SW 1271 (cell line): ENCODE data around the gene CSMD2.

Experiments
- DNase-seq, 2 experiments: peaks; one replicate each; lab custom pipeline; 2025; lab: John Stamatoyannopoulos, UW

CSMD2 gene

DNA sequence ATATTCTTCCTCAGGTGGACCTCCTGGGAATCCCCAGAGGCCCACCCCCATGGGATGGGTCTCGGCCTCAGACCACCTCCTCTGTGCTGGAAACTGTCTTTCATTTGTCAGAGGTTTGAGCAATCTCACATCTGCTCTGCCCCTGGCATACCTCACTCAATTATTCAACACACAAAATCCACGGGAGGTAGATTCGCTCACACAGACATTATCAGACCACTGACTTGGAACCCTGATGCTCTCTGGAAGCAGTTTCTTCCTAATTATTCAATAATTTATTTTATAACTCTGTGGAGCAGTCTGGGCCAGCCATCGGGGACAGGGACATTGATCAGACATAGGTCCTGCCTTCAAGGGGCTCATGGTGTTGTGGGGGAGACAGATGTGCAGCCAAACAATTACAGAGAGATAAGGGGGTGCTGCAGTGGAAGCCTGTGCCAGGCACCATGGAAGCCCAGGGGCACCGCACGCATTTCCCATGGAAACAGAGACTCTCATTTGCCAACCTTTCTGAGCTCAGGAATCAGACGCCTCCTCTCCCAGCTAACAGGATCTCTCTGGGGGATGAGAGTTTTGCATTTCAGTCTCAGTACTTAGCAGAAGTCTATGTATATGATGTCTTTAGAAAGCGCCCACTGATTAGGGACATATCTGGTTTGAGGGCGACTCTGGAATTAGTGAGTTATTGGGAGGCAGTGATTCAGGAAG is 204.7 kb downstream of the CSMD2 start:
- no peak for DNase-seq

DNA sequence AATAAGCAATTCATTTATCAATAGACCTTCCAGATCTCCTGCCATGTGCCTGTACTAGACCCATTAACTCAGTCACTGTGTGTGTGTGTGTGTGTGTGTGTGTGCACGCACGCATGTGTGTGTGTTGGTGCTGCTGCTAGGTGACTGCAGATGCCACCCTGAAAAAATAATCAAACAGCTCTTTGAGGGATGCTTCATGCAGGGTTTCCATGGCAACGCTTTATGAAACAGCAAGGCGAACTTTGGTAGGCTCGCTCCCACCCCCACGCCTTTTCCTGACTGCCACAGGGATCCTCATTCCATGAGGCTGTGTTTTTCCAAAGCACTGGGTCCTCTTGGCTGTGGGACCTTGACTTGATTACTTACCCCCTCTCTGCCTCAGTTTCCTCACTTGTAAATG is 207.2 kb downstream of the CSMD2 start:
- no peak for DNase-seq

DNA sequence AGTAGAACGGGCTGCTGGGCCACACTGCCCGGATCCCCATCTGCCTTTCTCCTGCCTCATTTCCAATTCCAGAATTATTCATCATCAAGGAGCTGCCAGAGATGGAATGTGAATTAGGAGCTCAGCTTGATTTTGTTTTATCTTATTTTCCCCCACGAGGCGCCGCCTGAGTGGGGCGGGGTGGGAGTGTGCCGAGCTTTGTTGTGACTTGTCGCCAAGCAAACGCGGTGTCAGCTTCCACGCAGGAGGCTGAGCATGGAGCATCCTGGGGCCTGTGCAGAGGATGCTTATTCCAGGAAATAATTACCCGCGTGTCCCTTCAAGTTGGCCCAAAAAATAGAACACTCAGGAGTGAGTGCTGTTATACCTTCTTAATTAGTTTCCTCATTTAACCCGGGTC is 209.9 kb downstream of the CSMD2 start:
- DNase-seq: no peak

DNA sequence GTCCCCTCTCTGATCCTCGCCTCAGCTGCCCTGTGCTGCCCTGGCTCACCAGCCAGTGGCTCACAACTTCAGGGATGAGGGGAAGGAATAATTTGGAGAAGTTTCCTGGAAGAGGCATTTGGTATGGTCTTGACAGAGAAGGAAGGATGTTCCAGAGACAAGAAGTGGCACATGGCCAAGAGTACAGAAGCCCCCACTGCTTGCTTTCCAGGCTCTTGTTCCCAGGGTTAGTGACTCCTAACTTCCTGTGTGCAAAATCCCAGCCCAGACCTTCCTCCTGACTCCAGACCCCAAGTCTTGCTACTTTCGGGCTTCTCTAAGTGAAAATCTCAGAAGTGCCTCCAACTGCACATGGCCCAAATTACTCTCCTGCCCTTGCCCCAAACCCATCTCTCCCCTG is 215.5 kb downstream of the CSMD2 start:
- DNase-seq: no peak

DNA sequence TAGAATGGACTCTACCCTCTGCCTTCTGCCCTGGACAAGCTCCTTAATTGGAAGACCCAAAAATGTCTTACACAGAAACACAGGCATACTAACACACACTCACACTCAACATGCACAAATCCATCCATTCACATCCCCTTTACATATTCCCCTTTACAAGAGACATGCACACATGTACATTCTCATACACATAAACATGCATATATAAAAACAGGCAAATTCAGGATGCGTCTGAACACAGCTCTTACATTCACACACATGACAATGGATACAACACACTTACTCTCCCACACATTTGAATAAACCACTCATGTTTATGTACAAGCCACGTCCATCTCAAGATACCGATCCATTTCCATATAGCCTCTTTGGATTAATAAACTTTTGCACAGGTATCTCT is 216.7 kb downstream of the CSMD2 start:
- DNase-seq: no peak

DNA sequence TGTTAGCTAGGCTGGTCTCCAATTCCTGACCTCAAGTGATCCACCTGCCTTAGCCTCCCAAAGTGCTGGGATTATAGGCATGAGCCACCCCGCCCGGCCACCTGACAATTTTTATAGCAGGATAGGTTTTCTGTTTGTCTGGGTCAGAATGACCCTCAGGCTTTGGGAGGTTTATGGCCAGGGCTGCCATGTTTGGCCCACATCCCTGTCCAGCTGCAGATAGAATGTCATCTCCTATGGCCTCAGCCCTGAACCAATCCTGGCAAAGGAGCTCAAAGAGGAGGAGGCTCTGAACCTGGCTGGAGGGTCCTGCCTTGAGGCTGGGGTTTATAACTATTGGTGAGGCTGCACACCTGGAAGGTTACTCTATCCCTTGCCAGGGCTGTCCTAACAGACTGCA is 218.2 kb downstream of the CSMD2 start:
- DNase-seq: no peak

DNA sequence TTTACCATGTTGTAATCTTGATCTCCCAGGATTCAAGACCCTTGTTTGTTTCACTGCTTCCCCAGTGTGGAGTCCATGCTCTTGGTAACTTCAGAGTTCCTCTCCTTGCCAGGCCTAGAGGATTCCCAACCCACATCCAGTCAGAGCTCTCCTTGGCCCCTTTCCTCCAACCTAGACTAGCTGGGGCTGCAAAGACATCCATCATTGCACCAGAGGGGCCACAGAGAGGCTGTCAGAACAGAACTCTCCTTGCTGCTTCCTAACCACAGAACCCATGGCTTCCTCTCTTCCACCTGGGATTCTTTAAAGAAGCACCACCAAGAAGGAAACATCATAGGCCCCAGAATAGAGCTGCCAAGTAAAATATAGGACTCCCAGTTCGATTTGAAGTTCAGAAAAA is 220.2 kb downstream of the CSMD2 start:
- DNase-seq: no peak

DNA sequence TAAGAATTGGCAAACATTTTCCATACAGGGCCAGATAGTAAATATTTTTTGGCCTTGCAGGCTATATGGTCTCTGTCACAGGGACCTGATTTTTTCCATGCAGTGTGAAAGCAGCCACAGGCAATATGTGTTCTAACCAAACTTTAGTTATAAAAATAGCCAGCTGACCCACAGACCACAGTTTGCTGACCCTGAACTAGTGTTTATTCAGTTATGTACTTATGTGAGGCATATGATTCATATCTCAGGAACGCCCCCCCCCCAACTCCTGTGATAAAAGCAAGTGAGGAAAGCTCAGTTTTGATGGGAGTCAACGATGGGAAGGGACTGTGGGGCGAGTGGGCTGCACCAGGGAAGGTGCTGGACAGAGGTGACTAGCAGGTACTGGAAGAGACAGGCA is 221.1 kb downstream of the CSMD2 start:
- no peak for DNase-seq

DNA sequence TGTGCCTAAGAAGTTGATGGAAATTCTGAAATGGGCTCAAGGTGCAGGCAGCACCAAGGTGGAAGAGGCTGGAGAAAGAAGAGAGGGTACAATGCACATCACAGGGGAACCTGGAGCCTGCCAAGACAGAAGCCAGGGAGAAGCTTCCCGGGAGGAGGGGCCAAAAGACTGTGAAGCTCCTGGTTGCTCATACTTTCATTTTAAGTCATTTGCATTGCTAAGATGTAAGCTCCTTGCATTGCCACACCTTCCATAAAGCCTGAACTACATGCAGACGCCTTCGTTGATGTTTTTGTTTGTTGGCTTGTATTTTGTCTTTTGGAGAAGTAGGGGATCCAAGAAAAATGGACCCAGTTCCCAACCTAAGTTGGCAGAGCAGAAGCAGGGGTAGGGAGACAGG is 232.2 kb downstream of the CSMD2 start:
- no peak for DNase-seq

DNA sequence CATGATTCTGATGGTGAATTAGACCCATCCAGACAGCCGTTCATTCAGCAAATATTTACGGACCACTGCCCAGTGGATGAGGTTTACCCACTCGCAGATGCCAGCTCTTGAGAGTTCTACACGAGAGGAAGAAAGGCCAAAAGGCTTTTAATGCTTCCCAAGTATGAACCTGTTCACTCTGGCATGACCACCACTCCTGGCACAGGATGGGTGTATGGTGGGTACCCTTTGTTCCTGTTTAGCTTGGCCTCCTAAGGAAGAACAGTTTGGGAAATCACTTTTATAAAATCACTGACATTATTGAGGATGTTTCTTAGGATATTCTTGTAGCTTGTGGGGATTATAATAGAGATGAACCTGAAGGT is 233.9 kb downstream of the CSMD2 start:
- DNase-seq: no peak

DNA sequence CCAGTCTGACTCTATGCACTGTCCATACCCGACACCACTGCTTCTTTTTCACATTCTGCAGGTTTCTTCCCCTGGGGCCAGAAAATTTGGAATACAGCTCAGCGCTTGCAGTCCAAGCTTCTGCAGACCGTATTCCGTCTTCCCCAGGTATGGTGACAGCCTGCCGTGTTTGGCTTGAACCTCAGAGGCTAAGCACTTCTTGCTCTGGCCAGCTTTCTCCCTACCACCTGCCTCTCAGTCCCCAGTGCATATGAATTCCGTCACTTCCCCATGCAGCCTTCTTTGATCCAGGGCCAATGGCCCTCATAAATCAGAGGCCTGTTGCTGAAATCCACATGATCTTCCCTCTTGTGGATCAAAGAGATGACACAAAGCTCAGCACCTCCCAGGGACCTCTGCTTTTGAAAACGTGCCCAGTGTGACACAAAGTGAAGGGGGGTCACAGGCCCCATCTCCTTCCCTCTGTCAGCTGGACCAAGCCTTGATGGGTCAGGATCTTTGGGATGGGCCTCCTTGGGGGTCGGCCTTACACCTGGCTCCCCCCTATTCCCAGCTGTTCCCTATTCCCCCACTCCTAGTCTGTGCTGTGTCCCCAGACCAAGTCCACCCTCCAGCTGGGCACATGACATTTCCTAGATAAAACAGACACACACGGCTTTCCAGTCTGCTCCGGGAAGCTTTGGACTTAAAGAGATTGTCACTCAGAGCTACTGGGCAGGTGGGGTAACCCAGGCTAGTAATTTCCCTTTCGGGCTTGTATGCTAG is 234.5 kb downstream of the CSMD2 start:
- DNase-seq: no peak

DNA sequence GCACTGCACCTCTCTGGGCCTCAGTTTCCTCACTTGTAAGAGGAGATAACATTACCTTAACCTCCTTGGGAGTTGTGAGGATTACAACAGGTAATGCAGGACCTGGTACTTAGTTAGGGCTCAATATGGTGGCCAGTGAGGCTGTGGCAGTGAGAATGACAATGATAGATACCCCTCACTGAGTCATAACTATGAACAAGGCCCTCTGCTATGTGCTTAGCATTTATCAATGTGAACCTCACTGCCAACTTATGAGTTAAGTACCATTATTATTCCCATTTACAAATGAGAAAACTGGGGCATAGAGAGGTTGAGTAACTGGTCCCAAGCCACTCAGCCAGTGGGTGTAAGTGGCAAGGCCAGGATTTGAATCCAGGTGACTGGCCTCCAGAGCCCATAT is 236.8 kb downstream of the CSMD2 start:
- no peak for DNase-seq

DNA sequence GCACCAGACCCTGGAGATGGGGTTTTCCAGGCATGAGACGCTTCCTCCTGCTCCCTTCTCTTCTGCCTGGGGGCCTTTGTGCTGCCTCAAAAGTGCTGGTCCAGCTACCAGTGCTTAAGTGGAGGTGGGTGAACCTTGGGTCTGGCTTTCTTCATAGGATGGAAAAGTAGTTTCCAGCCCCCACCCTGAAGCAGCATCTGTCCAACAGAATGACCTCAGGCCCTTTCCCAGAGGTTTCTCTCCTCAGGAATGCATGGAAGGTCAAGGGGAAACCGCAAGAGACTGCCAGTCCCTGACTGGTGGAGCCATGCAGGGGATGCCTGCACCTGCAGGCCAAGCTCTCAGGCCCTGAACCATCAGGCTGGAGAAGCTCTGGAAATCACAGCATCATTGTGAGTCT is 237.3 kb downstream of the CSMD2 start:
- no peak for DNase-seq

DNA sequence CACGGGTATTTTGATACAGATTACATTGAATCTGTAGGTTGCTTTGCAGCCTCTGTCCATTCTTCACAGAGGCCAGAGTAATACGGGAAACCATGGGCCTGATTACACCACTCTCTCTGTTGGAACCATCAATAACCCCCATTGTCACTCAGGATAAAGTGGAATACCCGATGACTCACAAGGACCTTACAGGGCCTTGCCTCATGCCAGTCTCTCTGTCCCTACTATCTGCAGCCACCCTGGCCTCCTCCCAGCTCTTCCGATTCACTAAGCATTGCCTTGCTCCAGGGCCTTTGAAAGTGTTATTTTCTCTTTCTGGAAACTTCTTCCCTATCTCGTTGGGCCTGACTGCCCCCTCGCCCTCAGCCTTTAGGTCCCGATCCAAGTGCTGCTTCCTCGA is 239.4 kb downstream of the CSMD2 start:
- DNase-seq: no peak

DNA sequence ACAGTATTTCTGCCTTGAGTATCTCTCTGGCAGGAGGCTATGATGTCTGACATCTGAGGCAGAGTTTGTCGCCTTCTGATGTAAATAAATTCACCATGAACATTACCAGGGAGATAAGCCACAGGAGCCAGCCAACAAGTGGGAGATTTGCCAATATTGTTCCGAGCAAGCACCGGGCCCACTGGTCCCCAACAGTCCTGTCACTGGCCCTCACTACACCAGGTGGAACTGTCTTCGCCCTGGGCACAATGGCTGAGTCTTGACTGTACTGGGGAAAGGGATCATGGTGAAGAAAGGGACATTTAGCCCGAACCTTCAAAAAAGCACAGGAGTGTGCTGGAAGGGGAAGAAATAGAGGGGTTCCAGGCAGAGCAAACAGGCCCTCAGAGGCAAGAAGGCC is 243.7 kb downstream of the CSMD2 start:
- no peak for DNase-seq

DNA sequence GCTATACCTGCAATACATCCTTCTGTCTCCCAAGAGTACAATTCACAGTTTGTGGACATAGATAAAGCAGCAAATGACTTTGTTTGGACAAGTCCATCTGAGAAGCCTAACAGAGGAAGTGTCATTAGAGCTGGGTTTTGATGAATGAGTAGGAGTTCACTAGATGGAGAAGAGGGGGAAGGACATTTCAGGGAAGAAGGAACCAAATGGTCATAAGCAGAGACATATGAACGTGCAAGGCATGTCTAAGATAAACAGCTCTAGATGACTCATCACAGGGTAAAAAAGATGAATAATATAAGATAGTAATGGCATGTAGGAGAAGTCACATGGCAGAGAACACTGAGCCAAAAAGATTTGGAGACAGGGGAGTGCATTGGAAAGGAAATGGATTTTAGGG is 246.7 kb downstream of the CSMD2 start:
- no peak for DNase-seq

DNA sequence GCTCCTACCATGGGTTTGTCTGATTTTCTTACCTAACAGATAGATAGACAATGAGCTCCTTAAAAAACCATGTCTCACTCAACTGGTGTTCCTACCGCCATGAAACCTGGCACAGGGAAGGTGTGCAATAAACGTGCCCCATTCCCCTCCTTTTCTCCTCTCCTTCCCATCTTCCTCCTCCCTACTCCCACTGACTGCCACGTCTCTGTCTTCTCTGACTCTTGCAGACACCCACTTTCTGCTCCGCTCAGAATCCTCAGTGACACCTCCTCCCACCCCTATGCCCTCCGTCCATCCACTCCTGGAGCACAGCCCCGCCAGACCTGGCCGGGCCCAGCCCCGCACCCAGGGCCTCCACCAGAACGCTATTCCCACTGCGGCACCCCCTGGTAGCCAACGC is 248.2 kb downstream of the CSMD2 start:
- no peak for DNase-seq

DNA sequence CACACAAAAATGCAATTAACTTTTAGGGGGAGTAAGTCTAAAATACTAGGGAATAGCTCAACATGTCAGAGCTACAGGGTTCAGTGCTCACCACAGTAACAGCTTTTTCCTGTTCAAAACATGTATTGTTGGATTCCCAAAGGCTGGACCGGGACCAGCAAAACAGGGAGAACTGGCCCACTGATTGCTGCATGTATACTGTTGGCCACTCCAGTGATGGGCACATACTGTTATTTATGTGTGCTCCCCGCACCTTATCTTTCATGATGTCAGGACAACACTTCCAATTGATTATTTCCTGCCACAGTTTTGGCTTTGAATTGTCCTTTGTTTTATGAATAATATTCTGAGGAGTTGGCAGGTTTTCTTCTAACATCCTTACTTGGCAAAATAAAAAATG is 250.5 kb downstream of the CSMD2 start:
- no peak for DNase-seq

DNA sequence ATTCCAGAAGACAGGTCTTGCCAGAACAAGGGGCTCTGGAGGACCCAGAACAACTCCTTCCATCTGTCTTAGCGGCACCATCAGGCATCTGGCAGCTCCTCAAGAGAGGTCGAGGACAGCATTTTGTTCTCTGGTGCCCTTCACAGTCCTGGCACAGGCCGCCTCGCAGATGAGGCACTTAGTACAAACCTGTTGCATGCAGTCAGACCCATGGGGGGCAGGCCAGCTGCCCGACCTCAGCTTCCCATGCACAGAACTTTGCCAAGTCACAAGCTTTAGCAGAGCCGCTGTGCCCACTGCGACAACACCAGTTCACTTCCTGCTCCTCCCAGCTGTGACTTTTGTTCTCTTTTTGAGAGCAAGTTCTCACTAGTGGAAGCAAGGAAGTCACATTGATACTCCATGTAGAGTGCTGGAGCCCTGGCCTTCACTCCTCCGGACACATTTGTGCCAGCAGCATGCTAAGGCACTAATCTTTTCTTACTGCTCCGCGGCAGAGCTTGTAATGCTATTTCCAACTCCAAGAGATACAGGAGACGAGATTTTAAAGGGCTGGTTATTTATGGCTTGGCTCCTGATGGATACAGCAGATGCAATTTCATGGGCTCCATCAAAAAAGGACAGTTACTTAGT is 256.6 kb downstream of the CSMD2 start:
- DNase-seq: no peak

DNA sequence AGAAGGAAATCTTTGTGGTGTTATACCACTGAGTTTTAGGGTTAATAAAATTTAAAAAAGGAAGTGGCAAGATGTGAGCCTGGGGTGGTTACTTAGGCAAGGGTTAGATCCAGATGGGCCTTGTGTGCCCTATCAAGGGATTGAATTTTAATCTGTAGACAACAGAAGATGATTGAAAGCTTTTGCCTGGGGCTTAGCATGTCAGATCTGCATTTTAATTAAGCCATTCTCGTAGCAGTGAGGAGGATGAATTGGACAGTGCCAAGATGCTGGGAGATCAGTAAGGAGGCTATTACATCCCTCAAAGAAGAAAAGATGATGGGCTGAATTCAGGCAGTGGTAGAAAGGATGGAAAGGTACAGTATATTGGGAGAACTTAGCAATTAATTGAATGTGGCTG is 258.9 kb downstream of the CSMD2 start:
- no peak for DNase-seq

DNA sequence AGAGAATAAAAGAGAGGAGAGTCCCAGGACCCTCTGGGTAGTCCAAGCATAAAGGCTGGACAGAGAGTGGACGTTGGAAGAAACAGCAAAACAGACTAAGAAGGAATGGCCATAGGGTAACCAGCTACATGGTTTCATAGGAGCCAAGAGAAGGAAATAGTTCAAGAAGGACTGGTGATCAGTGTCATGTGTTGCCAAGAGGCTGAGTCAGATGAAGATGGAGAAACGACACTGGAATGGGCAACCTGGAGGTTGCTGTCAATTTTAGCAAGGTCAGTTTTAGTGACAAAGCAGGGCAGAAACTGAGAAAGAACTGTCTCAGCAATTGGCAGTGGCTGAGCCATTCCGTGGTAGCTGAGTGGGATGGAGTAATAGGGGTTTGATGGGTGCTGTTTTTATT is 259.8 kb downstream of the CSMD2 start:
- no peak for DNase-seq

DNA sequence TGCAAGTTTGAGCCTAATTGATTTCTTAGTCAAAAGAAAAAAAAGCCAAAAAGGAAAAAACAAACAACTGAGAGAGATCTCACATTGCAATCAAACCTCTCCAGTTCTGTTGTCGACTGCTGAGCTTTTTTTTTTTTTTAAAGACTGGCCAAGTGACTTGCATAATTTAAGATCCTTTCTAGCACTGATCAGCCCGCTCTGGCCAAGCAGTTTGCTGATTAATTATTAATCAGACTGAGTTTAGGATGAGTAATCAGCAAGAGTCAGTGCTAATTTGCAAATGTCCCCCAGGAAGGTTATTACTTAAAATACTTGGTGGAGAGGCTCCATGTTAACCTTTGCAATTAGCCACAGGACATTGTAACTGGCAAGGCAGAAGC is 261.8 kb downstream of the CSMD2 start:
- DNase-seq: no peak

DNA sequence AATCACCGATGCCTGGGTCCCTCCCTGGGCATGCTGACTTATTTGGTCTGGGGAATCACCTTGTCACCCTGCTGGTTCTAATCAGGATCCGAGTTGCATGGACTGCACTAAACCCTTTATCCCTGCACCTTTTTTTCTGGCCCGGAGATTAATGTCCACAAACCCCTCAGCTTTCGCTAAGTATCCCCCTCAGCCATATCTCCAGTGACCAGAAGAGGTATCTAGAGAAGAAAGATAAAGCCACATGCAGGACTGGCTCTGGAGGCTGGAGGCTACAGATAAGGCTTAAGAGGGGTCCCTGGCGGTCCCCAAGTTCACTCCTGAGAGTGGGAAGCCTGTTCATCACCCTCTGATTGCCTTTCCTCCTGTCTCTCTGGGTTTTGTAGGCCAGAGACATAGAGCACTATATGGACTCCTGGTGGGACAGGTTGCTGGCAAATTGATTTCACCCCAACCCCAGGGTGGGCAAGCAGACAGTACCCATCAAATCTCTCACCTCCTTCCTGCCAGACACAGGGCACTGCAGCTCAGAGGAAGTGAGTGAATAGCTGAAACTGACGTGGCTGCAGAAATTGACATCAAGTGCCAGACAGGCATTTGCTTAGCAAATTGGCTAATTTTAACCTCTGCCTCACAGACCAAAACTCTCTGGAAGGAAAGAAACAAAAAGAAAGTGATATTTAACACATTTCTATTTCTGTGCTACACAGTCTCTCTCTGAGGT is 262.4 kb downstream of the CSMD2 start:
- DNase-seq: no peak
